ENCODE data around the gene TRIM2.

GRCh38 chr4:153344131-153345011, 140.1 kb downstream of the TRIM2 start, which contains the start of gene MND1:
- TF ChIP-seq CTCF (IDR thresholded peaks at IDR 0.05; ENCODE audit: poor library complexity) (peak; percentile 99), EZH2 (IDR thresholded peaks at IDR 0.05; ENCODE audit: borderline replicate concordance) (no peak), EZH2phosphoT487 (IDR thresholded peaks at IDR 0.05; ENCODE audit: low read depth, severe bottlenecking, unreplicated experiment) (no peak)
